Panc1 (cell line): ENCODE results near the gene TEPSIN. TPM values are rescaled to one million over a fixed set of nuclear protein-coding genes. Genes with fewer than 3 reads are reported as not detected.
A peak's percentile ranks its signal among the peaks of the same experiment; 100 is the strongest.

ENCODE experiments used
- ATAC-seq: fragments of 200-7000 bp; cut with Tn5 transposase; 2 replicates; pipeline ENCODE4 v1.9.1; 2020; ENCODE audit warnings: mild to moderate bottlenecking, moderate library complexity
- BruUV-seq: library from RNA; stranded (reverse); fragments of 400-500 nt; replicated peaks from 2 replicates; lab custom pipeline; 2021; lab: Mats Ljungman, UMichigan
- CTCF ChIA-PET: fragments of 300-600 bp; sonication (Branson Sonifier 250); formaldehyde crosslinking; loops from one replicate; lab custom pipeline; 2022; ENCODE audit warnings: antibody characterized with exemption; lab: Charles Lee
- POLR2A ChIA-PET: fragments of 300-600 bp; sonication (Branson Sonifier 250); formaldehyde crosslinking; loops from one replicate; lab custom pipeline; 2022; ENCODE audit warnings: antibody characterized with exemption; lab: Charles Lee
- DNase-seq: peaks from one replicate; pipeline ENCODE4 v3.0.0-alpha.2; 2010; ENCODE audit warnings: low read depth, low spot score
- H3K27ac ChIP-seq: 2 replicates; pipeline ENCODE4 v1.5.1; 2011; ENCODE audit warnings: mild to moderate bottlenecking, low read length, inconsistent platforms
- H3K27me3 ChIP-seq: fragments of 200-500 bp; sonication (Bioruptor generic); 2 replicates; pipeline ENCODE4 v1.6.0; 2014; ENCODE audit warnings: low read length, inconsistent platforms; ENCODE audit not compliant: control insufficient read depth, insufficient read depth
- H3K36me3 ChIP-seq: fragments of 200-500 bp; sonication (Bioruptor generic); 2 replicates; pipeline ENCODE4 v1.5.1; 2014; ENCODE audit warnings: inconsistent platforms, mild to moderate bottlenecking, low read length, moderate library complexity; ENCODE audit not compliant: control insufficient read depth, insufficient read depth
- H3K4me1 ChIP-seq: 2 replicates; pipeline ENCODE4 v1.5.1; 2011; ENCODE audit warnings: inconsistent platforms, mild to moderate bottlenecking, low read length, moderate library complexity; ENCODE audit not compliant: control insufficient read depth, insufficient read depth
- H3K4me3 ChIP-seq, 2 experiments: 2 replicates each; pipeline ENCODE4 v1.5.1; 2011 to 2012; ENCODE audit warnings: low read depth in 2 of 2, low read length in 2 of 2, mild to moderate bottlenecking in 2 of 2, inconsistent platforms in 1 of 2, moderate library complexity in 1 of 2
- H3K9me3 ChIP-seq: fragments of 200-500 bp; sonication (Bioruptor generic); 2 replicates; pipeline ENCODE4 v1.5.1; 2014; ENCODE audit warnings: low read depth, mild to moderate bottlenecking, inconsistent platforms, low read length, moderate library complexity; ENCODE audit not compliant: control insufficient read depth, insufficient read depth
- POLR2AphosphoS5 ChIP-seq: IDR thresholded peaks from 2 replicates; pipeline ENCODE4 v1.6.1; 2012; ENCODE audit warnings: mild to moderate bottlenecking, low read depth, low read length, moderate library complexity
- SIN3A ChIP-seq: IDR thresholded peaks from 2 replicates; pipeline ENCODE4 v1.6.1; 2012; ENCODE audit warnings: low read depth, mild to moderate bottlenecking, low read length, moderate library complexity, borderline replicate concordance; ENCODE audit not compliant: insufficient read depth
- TCF7L2 ChIP-seq: IDR thresholded peaks from 2 replicates; pipeline ENCODE4 v1.6.1; 2011; ENCODE audit warnings: mild to moderate bottlenecking, low read depth, low read length, inconsistent platforms
- in situ Hi-C: cut with HindIII; loops from 2 replicates; pipeline ENCODE4 v1.10.0; 2016; ENCODE audit warnings: low sequenced_read_pairs, low pct_unique_long_range_greater_than_20kb
- intact Hi-C: fragments of 100-400 bp; cut with micrococcal nuclease; formaldehyde crosslinking; loops from one replicate; pipeline ENCODE4 v1.10.0; 2022; ENCODE audit not compliant: unreplicated experiment
- total RNA-seq: library from RNA; stranded (reverse); gene quantifications from one replicate; pipeline ENCODE4 v1.2.1, GENCODE V29; 2021; ENCODE audit not compliant: unreplicated experiment
- TF ChIP-seq, protein P1 (sequence below), 2 experiments: IDR thresholded peaks; 2 replicates each; pipeline ENCODE4 v1.6.1; 2011 to 2012; ENCODE audit warnings: low read depth in 2 of 2, control low read depth in 1 of 2, low read length in 1 of 2, mild to moderate bottlenecking in 1 of 2, moderate library complexity in 1 of 2; ENCODE audit not compliant: insufficient read depth in 1 of 2
- TF ChIP-seq, protein P2 (sequence below): fragments of 450-650 bp; IDR thresholded peaks from 2 replicates; pipeline ENCODE4 v1.5.1; 2017; ENCODE audit warnings: mild to moderate bottlenecking

Gene TEPSIN
- total RNA-seq, 1 experiment from 2014 or later: 44.9 TPM

GRCh38 chr17:81238490-81238814 is 403 bp downstream of the TEPSIN start:
- no TSS peak for BruUV-seq
- Histone ChIP-seq H3K36me3 (peaks cover 11% of the 10 kb centered on the region; the same call in 1 of the 2 replicates), H3K27me3 (no peaks in the 10 kb centered on the region), H3K27ac (peak overlapping the region; percentile 89), H3K4me1 (peaks cover 40% of the 10 kb centered on the region), H3K9me3 (no peaks in the 10 kb centered on the region), H3K4me3 (peak overlapping the region; percentile 76 to 99)
- in situ Hi-C loops: no loop called here
- no peak for TF ChIP-seq POLR2AphosphoS5
- ChIA-PET POLR2A (interaction anchor here (1.2 to 1.5 kb wide), 2 partner anchors 76 to 219 kb away, joined by 5 to 10 read pairs; no protein-coding TSS in a partner anchor), CTCF (interaction anchor here (1.0 to 1.3 kb wide), 3 partner anchors 8 to 249 kb away, joined by 3 to 4 read pairs (median 3); no protein-coding TSS in a partner anchor)
- intact Hi-C loops: no loop called here
- DNase-seq: no peak
- ATAC-seq: no peak

DNA sequence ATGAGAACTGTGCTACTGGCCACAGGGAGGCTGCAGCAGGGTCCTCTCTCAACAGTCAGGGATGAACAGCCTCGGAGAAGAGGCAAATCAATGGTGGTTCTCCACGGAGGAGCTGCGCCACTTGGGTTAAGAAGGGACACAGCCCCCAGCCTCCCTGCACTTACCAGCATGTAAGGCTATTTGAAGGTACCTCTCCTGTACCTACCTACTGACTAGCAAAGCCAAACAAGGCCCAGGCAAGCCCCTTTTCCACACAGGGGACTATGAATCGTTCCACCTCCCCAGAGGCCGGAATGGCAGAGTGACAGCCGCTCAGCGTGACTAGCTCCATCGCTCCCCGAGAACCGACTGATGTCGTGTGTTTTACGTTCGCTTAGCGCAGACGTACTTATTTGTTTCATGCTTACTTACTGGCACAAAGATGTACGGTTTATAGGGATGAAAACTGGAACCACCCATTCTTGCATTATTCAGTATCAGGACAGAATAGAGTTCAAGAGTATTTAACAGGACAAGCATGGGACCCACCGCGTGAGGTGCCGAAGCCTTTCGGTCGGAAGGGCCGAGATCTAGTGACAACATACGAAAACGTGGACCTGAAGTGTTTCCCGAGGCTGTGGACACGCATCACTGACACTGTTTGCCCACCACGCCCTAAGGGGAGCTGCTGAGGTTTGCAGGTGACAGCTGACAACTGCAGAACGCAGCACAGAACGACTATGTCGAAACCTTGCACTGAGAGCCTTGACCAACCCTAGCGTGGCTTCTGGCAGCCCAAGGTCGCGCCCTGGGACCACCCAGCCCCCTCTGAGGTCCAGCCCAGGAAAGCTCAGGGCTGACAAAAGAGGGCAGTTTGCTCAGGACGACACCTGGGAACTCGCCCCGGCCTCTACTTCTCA is 1.0 kb downstream of the TEPSIN start:
- Histone ChIP-seq H3K27me3 (no peaks in the 10 kb centered on the region), H3K4me1 (peaks cover 34% of the 10 kb centered on the region), H3K36me3 (peaks cover 11% of the 10 kb centered on the region; the same call in 1 of the 2 replicates), H3K27ac (peak overlapping the region; percentile 89), H3K4me3 (peak overlapping the region; percentile 76 to 99), H3K9me3 (no peaks in the 10 kb centered on the region)
- TSS peak; percentile 72 for BruUV-seq
- ChIA-PET POLR2A (interaction anchor here (0.5 to 1.2 kb wide), 2 partner anchors 76 to 937 kb away, joined by 5 read pairs; no protein-coding TSS in a partner anchor), CTCF (interaction anchor here (0.6 kb wide), 1 partner anchor 95 kb away, joined by 4 read pairs; no protein-coding TSS in a partner anchor)
- TF ChIP-seq, protein P1, sequence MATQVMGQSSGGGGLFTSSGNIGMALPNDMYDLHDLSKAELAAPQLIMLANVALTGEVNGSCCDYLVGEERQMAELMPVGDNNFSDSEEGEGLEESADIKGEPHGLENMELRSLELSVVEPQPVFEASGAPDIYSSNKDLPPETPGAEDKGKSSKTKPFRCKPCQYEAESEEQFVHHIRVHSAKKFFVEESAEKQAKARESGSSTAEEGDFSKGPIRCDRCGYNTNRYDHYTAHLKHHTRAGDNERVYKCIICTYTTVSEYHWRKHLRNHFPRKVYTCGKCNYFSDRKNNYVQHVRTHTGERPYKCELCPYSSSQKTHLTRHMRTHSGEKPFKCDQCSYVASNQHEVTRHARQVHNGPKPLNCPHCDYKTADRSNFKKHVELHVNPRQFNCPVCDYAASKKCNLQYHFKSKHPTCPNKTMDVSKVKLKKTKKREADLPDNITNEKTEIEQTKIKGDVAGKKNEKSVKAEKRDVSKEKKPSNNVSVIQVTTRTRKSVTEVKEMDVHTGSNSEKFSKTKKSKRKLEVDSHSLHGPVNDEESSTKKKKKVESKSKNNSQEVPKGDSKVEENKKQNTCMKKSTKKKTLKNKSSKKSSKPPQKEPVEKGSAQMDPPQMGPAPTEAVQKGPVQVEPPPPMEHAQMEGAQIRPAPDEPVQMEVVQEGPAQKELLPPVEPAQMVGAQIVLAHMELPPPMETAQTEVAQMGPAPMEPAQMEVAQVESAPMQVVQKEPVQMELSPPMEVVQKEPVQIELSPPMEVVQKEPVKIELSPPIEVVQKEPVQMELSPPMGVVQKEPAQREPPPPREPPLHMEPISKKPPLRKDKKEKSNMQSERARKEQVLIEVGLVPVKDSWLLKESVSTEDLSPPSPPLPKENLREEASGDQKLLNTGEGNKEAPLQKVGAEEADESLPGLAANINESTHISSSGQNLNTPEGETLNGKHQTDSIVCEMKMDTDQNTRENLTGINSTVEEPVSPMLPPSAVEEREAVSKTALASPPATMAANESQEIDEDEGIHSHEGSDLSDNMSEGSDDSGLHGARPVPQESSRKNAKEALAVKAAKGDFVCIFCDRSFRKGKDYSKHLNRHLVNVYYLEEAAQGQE (IDR thresholded peaks at IDR 0.05; ENCODE audit: insufficient read depth in 1 of 2, low read depth in 2 of 2, low read length in 1 of 2): no peak
- TF ChIP-seq SIN3A (no peak), TCF7L2 (no peak), POLR2AphosphoS5 (no peak)
- TF ChIP-seq, protein P2, sequence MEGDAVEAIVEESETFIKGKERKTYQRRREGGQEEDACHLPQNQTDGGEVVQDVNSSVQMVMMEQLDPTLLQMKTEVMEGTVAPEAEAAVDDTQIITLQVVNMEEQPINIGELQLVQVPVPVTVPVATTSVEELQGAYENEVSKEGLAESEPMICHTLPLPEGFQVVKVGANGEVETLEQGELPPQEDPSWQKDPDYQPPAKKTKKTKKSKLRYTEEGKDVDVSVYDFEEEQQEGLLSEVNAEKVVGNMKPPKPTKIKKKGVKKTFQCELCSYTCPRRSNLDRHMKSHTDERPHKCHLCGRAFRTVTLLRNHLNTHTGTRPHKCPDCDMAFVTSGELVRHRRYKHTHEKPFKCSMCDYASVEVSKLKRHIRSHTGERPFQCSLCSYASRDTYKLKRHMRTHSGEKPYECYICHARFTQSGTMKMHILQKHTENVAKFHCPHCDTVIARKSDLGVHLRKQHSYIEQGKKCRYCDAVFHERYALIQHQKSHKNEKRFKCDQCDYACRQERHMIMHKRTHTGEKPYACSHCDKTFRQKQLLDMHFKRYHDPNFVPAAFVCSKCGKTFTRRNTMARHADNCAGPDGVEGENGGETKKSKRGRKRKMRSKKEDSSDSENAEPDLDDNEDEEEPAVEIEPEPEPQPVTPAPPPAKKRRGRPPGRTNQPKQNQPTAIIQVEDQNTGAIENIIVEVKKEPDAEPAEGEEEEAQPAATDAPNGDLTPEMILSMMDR: no peak
- intact Hi-C loops: no loop called here
- no peak for DNase-seq
- ATAC-seq: no peak
- in situ Hi-C loops: no loop called here

GRCh38 chr17:81236784-81237183 is 2.1 kb downstream of the TEPSIN start:
- DNase-seq (no peak), ATAC-seq (no peak)
- no TSS peak for BruUV-seq
- ChIA-PET POLR2A (no interaction called here), CTCF (no interaction called here)
- no peaks in the 10 kb centered on the region for H3K27me3 ChIP-seq
- no peaks in the 10 kb centered on the region for H3K9me3 ChIP-seq
- H3K27ac ChIP-seq: no peak overlapping the region
- peaks cover 26% of the 10 kb centered on the region for H3K4me1 ChIP-seq
- H3K4me3 ChIP-seq: no peak overlapping the region
- TF ChIP-seq, protein P1 (IDR thresholded peaks at IDR 0.05; ENCODE audit: insufficient read depth in 1 of 2, low read depth in 2 of 2, low read length in 1 of 2): no peak
- TF ChIP-seq SIN3A: no peak
- peaks cover 11% of the 10 kb centered on the region; the same call in 1 of the 2 replicates for H3K36me3 ChIP-seq
- in situ Hi-C loops (no loop called here), intact Hi-C loops (no loop called here)
